ENCODE measurements around the gene AGTR2. TPM values are rescaled to one million over a fixed set of nuclear protein-coding genes. Genes with fewer than 3 reads are reported as not detected.
"Not testable (repeated sequence)": the region's sequence is repeated elsewhere in the genome, so short reads cannot be mapped to it uniquely, and the experiment has no call there.

The AGTR2 gene
- total RNA-seq (2014; rRNA removed; shearing (Covaris generic)), result 0.25 TPM in 1 of 2 replicates, not detected in the other

GRCh38 chrX:116170511-116170910 is at the start of gene AGTR2:
TSS of gene AGTR2 (plus strand) at chrX:116170744. CDS start at chrX:116172281, 1,537 bp downstream.
- no peak for DNase-seq (ENCODE audit: low spot score)

DNA sequence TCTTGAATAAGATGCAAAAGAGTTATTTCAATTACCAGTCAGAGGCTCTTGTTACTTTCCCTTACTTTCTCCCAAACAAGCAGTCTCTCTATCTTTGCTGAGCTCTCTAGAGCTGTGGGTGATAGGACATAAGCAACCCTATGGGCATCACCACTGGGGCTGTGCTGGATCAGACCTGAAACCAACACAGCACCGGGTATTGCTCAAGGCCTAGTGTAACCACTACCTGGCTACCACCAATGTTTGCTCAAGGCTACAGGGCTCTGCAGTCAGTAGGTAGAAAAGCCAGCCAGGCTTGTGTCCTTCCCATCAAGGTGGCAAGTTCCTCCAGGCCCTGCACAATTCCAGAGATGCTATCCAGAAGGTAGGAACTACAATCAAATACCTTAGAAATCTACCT is 35.3 kb upstream of the AGTR2 start:
- no peak for DNase-seq (ENCODE audit: low spot score)

GRCh38 chrX:116141270-116141669 is 29.3 kb upstream of the AGTR2 start:
- DNase-seq (ENCODE audit: low spot score), result not testable (repeated sequence)

DNA sequence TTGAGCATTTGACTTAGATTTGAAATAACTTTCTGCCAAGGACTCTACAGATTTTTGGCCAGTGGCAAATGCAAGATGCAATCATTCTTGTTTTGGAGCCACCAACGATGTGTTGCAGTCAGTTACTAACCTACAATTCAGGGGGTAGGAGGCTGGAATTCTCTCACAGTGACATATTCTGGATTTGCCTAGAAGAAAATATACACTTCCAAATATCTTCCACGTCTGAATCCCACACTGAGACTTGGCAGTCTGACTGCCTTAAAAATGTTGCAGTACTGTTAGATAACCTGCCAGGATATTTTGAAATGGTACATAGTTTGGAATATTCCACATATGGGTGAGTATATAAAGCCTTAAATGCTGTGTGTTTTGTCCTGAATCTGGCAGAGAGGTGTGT is 27.6 kb upstream of the AGTR2 start:
- no peak for DNase-seq (ENCODE audit: low spot score)

- no peak for DNase-seq (ENCODE audit: low spot score)
These were observed 2.4 kb downstream of the AGTR2 start for GRCh38 chrX:116172976-116173375.

DNA sequence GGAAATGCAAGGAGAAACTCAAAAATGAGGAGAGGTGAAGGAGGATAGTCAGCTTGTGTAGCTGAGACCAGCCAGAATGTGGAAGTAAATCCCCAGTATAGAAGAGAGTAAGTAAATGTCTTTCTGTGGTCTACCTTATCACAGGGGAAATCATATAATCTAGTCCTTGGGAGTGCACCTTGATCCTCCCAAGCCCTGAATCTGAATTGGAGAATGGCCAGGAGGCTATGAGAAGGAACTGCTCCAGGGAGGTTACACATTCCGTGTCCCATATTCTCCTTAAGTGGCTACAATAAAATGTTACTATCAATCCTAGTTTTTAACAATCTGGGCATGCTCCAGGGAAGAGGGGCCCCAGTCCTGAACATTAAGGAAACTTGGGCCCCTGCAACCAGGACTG is 10.8 kb downstream of the AGTR2 start:
- no peak for DNase-seq (ENCODE audit: low spot score)

DNA sequence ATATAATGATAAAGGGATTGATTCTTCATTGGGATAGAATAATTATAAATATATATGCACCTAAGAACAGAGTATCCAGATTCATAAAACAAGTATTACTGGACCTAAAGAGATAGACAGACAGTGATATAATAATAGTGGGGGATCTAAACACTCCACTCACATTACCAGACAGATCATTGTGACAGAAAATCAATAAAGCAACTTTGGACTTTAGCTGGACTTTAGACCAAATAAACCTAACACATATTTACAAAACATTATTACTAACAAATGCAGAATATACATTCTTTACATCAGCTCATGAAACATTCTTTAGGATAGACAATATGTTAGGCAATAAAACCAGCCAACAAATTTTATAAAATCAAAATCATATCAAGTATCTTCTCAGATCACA is 14.6 kb downstream of the AGTR2 start:
- no peak for DNase-seq (ENCODE audit: low spot score)

- DNase-seq (ENCODE audit: low spot score), result no peak
These were observed 24.1 kb downstream of the AGTR2 start for GRCh38 chrX:116194649-116195048.

GRCh38 chrX:116198235-116198634 is 27.7 kb downstream of the AGTR2 start:
- no peak for DNase-seq (ENCODE audit: low spot score)

- no peak for DNase-seq (ENCODE audit: low spot score)
These were observed 28.3 kb downstream of the AGTR2 start for GRCh38 chrX:116198810-116199209.

- DNase-seq (ENCODE audit: low spot score), result peak; percentile 11
These were observed 34.4 kb downstream of the AGTR2 start for GRCh38 chrX:116204932-116205331.

DNA sequence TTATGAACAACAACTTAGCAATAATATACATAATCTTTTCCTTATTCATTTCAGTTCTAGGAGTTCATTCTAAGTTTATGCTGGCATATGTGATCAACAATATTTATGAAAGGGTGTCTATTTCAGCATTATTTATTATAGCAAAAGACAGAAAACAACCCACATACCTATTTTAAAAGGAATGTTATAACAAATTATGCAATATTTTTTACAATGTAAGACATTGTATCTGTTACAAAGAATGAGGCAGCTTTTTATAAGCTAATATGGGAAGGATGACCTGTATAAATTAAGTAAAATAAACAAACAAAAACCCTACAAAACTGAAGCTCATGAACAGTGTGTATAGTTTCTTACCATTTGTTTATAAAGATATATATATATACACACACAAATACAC is 42.7 kb downstream of the AGTR2 start:
- DNase-seq (ENCODE audit: low spot score), result no peak

DNA sequence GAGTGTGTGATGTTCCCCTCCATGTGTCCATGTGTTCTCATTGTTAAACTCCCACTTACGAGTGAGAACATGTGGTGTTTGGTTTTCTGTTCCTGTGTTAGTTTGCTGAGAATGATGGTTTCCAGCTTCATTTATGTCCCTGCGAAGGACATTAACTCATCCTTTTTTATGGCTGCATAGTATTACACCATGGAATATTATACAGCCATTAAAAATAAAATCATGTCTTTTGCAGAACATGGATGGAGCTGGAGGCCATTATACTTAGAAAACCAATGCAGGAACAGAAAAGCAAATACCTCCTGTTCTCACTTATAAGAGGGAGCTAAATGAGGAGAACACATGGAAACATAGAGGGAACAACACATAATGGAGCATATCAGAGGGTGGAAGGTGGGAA is 46.5 kb downstream of the AGTR2 start:
- not testable (repeated sequence) for DNase-seq (ENCODE audit: low spot score)
